GM12874 (cell line): ENCODE data around the gene HSD17B3.

ENCODE experiments used
- CTCF ChIP-seq: IDR thresholded peaks from 2 replicates; pipeline ENCODE4 v1.5.1; 2011; ENCODE audit warnings: low read depth, mild to moderate bottlenecking, control low read depth, low read length, moderate library complexity; ENCODE audit not compliant: insufficient read depth

Gene HSD17B3

GRCh38 chr9:96258967-96259366 lies 43.0 kb downstream of the HSD17B3 start:
- no peak for TF ChIP-seq CTCF

- no peak for TF ChIP-seq CTCF
These were observed 45.2 kb downstream of the HSD17B3 start for GRCh38 chr9:96256800-96257199.

GRCh38 chr9:96255698-96256097 lies 46.3 kb downstream of the HSD17B3 start:
- TF ChIP-seq CTCF = no peak

- TF ChIP-seq CTCF = no peak
These were observed 48.8 kb downstream of the HSD17B3 start for GRCh38 chr9:96253059-96253696.

GRCh38 chr9:96251451-96251850 lies 50.5 kb downstream of the HSD17B3 start:
- no peak for TF ChIP-seq CTCF

GRCh38 chr9:96249746-96250145 lies 52.2 kb downstream of the HSD17B3 start:
- TF ChIP-seq CTCF = no peak

GRCh38 chr9:96246267-96246671 lies 55.7 kb downstream of the HSD17B3 start:
- no peak for TF ChIP-seq CTCF

- no peak for TF ChIP-seq CTCF
These were observed 56.6 kb downstream of the HSD17B3 start for GRCh38 chr9:96245399-96245798.
